Activated T-helper 9 cell treated with anti-CD3 and anti-CD28 coated beads, Interleukin-2, amount 50 U/mL, for 16 hours (primary cell): Measurements from ENCODE around the gene SDSL.

Source experiments
- DNase-seq: peaks from one replicate; pipeline ENCODE4 v3.0.0-alpha.2; 2020; ENCODE audit warnings: low read depth

SDSL gene

DNA sequence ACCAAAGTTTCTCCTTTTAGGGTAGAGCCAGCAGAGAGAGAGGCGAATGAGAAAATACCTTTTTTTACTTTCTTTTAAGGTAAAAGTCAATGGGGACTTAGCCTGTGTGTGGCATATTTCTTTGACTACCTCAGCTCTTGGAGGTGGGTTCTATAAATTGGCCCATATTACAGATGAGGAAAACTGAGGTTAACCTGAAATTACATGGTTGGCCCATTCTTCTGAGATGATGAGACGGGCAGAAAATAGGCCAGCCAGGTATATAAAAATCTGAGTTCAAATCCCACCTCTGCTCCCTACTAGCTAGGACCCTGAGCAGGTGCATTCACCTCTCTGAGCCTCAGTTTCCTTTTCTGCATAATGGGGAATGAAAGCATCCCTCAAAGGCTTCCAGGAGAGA lies 27.1 kb downstream of the SDSL start:
- no peak for DNase-seq

DNA sequence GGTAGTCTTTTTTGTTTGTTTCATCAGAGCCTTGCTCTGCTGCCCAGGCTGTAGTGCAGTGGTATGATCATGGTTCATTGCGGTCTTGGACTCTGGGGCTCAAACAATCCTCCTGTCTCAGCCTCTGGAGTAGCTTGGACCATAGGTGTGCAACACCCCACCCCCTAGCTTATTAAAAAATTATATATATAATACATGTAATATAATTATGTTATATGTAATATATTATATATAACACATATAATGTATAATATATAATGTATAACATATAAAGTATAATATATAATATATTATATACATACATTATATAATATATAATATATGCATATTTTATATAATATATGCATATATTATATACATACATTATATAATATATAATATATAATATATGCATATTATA lies 27.7 kb downstream of the SDSL start:
- no peak for DNase-seq

DNA sequence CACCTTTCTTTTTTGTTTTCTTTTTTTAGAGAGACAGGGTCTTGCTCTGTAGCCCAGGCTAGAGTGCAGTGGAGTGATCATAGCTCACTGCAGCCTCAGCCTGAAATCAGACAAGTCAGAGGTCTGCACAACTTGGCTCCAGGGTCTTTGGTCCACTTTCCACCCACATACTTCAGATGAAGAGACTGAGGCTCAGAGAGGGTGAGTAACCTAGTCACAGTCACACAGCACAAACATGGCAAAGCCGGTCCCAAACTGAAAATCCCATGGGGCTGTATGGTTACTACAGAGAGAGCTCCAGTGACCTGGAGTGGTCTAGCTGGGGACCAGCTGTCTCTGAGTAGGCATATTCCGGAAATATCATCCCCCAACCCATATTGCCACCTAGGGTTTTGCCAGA lies 30.3 kb downstream of the SDSL start:
- no peak for DNase-seq

DNA sequence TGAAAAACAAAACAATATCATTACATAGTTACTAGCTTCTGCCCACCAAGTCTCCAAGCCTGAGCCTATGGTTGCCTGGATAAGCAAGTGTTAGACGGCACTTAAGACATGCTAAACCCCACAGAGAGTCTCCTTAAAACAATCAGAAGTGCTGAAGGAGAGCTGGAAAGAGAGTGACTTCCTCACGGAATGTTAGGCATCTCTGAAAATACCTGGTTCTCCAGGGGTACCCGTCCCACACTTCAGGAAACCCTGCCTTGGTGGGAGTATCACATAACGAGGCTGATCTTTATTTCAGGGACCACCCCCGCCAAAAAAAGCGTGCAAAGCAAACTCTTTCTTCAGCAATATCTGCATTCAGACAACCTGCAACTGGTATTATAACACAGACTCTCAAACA lies 31.1 kb downstream of the SDSL start:
- DNase-seq: no peak

DNA sequence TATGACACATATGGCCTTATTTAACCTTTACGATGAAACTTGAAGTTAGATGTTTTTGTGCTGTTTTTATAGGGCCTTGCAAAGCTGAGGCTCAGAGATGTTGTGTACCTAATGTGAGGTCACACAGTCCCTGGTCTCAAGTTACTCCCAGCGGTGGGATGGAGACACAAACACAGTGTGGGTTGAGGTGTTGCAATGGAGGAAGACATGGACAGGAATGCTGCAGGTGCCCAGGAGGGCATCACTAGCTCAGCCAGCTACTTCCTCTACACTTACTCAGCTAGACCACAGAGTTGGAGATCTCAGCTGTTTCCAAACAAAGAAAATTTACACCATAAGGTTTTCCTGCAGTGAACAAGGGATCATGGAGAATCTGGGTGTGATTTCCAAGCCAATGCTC lies 34.0 kb downstream of the SDSL start:
- DNase-seq: no peak

DNA sequence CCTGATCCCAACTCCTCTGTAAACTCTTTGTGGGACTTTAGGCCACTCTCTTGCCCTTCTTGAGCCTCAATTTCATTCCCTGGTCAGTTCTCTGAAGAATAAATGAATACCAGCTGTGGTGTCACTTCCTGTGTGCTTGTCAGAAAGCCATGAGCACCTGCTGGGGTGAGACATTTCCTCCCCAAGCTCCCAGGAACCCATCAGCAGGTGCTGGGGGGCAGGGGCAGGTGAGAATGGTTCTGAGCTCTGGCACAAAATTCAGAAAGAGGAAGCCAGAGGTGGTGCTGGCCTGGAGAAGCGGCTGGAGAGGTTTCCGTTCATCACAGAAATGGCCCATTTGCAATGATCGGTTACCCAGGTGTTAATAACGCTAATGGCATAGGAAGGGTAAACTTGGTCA lies 34.6 kb downstream of the SDSL start:
- no peak for DNase-seq

DNA sequence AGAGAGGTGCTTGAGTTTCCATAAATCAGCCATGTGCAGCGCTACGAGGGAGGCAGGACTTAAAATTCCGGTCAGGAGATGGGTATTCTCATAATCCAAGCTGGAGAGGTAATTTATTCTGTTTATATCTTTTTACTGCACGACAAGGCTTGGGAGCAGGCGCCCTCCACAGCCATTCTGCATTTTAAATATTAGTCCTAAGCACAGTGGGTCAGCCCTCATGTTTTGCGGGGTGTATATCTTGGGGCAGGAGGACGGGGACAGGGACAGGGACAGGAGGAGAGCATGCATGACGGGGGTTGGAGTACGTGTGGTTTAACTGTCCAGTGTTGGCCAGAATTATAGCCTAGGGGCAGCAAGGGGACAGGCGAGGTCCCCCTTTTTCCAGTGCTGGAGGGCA lies 35.0 kb downstream of the SDSL start:
- DNase-seq: no peak

DNA sequence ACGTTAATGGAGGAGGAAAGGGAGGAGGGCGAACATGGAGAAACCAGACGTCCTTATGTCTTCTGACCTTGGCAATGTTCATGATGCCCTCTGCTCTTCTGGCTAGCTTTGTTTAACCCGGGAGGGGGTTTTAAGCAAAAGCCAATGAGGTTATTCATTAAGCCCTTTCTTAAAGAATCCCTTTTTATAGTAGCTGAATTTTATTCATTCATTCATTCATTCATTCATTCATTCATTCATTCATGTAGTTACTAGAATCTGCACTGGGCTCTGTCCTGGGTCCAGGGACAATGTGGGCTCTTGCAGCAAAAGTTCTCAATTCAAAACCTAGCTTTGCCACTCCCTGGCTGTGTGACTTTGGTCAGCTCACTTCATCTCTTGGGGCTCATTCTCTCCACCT lies 35.5 kb downstream of the SDSL start:
- DNase-seq: no peak

DNA sequence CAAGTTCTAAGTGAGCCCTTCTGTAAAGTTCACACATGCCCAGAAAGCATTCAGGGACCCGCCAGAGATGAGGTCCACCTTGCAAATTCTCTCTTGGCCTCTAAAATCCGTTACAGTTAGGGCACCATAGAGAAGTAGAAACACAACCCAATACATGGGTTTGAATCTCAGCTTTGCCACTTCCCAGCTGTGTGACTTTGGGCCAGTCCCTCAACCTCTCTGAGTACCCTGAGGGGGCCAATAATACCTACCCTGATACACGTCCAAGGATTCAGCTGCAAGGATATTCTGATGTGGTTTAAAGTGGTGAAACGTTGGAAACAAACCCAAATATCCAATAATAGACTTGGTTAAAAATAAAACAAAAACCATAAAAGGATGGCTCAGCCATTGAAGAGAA lies 37.8 kb downstream of the SDSL start:
- DNase-seq: no peak

DNA sequence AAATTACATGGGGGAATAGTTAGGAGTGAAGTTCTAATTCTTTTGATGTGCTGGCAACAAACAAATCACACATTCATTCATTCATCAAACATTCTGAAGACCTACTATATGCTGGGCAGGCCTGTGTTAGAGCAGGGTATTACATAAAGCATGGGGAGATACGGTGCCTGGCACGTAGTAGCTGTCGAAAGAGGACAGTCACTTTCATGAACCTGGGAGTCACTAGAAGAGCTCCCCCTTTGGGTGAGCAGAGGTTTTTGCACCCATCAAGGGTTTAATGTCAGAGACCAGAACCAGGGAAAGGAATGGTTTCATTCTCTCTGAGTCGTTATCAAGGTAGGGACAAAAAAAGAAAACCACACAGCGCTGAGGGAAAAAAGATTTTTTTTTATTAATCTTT lies 39.5 kb downstream of the SDSL start:
- DNase-seq: no peak

DNA sequence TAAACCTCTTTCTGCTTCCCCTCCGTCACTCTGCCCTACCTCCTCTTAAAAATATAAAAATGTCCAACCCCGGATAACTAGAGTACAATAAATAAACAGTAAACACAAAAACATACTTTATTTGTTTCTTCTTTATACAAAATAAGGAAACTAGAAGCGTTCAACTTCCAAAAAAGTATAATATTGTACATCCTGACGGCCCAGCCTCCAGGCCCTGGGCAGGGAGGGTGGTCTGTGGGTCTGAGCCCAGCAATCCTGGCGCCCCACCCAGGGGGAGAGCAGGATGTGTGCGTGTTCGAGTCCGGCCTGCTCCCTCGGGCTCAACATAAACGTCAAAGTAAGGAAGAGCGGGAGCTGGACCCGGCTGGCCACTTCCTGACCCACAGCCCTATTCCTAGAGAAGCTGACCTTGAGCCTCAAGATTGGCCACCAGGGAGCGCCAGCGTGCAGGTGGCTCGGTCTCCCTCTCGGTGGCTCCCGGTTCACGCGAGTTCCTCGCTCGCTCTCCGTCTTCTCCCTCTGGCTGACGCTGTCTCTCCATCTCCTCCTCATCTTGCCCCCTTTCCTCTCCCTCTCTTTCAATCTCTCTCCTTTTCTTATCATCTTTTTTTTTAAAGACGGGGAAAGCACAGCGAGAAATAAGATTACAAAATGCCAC lies 40.1 kb downstream of the SDSL start:
- DNase-seq: peak; percentile 48

DNA sequence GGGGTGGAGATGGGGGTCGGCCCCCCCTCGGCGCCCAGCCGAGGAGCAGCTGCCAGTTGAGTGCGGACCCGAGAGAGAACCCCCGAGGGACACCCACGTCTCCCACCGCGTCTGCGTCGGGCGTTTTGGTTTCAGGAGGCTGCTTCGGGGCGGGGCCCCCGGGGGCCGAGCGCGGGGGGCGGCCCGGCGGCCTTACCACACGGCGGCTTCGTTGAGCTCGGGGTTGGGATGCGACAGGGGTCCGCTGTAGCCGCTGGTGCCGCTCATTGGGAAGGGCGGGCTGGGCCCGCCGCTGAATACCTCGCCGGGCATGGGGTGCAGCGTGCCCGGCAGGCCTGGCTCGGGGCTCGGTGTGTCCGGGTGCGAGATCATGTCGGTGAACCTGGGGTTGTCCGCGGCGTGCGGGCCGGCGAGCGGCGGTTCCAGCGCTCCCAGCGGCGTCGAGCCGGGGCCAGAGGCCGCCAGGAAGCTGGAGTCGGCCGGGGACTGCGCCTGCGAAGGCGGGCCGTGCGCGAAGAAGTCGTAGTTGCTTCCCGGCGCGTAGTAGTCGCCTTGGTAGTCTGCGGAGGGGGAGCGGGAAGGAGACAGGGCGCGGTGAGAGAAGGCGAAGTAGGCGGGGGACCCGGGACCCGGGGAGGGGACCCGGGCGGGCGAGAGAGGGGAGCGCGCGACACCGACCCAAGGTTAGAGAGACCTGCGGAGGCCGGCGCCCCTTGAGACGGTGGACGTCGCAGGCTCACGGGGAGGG lies 41.0 kb downstream of the SDSL start:
- no peak for DNase-seq

DNA sequence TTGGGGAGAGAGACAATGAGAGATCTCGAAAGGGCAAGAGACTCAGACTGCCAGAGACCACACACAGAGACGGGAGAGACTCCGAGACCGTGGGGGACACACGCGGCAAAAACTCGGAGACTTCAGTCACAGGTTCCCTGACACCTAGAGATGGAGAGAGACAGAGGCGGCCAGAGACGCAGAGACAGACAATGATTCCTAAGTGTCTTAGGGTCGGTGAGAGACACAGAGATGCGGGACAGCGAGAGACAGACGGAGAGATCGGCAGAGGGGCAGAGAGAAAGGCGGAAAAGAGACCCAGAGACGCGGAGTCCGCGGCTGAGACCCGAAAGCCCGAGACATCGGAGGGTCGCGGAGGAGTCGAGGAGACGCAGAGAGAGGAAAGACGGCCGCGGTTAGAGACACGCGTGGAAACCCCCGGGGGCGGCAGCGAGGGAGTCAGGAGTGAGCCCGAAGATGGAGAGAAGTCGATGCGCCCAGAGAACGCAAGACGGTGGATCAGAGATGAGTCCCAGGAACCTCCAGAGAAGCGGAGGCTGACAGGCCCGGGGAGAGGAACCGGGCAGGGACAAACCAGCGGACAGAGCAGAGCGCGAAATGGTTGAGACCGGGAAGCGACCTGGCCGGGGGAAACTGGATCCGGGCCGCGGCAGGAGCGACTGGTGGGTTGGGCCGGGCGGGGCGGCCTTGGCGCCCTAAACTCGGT lies 41.7 kb downstream of the SDSL start:
- no peak for DNase-seq

DNA sequence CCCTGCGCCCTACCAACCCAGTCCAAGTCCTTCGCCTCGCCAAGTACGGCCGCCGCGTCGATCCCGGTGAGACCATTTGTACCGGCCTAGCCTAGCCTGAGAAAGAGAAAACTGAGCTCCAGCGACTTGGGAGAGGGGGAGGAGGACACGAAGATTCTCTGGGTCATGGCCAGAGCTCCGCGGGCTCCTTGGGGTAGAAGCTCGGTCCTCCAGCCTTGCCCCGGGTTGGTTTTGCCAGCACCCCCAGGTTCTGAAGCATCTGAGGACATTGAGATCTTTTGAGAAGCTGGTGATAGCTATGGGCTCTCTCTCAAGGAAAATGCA lies 42.2 kb downstream of the SDSL start:
- DNase-seq: no peak

DNA sequence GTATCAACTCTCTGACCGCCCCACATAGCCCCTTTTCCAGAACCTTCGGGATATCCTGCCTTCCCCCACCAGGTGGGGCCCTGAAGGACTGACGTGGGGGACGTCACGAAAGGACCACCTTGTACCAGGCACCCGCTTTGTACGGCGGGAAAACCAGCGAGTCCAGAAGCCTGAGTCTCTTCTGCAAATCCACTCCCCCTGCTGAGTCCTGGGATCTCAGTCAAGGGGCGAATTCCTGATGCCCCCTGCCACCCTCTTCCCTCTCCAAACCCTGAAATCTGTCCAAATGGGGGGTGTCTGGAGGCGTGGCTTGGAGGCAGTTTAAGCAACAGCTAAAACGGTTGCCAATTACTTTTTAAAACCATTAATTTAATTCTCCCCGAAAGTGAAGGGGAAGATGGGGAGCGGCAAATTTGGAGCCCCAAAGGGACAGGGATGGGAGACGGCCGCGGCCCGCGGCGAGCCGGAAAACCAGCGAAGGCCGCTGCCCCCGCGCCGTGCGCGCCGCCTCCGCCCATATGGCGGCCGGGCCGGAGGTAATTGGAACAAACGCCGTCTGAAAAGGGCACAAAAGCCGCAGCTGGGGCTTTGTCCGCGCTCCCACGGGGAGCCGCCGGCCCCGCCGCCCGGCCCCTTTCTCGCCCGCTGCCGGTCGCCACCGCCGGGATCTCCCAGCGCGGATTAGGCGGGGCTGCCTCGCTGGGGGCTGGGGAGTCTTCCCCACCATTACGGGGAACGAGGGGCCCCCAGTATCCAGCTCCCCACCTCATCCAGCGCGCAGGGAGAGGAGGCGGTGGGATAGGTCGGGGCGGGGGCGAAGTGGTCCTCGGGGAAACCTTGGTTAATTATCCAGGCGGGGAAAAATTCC lies 42.9 kb downstream of the SDSL start:
- no peak for DNase-seq

DNA sequence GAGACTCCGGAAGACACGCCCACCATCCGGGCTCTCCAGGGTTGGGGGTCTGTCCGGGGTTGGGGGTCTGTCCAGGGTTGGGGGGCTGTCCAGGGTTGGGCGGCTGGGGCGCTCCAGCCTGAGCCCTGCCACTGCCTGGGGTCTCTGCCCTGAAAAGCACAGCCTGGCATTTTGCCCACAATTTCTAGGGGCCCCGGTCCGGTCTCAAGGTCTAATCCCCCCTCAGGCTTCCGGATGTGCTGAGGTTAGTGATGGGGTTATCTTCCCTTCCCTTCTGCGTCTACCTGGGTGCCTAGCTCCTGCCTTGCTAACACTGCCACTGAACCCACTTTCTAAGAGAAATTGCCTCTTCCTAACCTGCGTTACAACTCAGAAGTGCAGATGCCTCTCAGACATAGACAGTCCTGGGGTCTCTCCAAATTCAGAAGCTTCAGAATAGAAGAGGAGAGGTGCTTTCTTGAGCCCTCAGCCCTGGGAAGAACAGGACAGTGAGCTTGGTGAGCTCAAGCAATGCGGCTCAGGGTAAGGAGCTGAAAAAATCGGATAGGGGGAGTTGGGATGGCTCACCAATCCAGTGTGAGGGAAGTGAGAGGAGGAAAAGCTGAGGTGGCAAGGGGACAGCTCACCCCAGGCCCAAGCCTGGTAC lies 43.8 kb downstream of the SDSL start:
- no peak for DNase-seq

DNA sequence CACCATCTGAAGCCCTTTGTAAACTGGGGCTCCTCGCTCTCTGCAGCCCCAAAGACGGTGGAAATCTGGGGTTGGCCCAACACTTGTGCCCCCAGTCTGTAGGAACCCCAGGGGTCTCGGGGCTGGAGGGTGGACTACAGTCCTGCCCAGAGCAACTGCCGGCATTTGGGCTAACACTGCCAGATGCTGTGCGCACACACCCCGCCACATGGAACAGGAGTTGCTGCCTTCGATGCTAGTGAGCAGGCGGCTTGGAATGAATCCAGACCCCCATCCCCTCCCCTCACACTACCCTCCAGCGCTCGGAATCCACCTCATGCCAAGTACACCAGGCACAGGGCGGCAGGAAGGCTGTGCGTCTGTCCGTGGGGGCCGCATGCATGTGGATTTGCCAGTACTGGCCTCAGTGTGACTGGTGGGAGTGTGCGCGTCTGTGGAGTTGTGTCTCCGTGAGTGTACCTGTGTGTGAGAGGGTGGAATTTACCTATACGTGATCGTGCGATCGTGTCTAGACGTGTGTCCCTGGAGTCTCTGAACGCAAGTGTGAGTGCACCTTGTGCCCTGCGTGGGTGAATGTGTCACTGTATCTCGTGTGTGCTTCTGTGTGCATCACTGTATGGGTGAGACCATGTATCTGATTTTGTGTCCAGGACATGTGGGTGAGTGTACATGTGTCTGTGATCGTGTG lies 44.4 kb downstream of the SDSL start:
- no peak for DNase-seq

DNA sequence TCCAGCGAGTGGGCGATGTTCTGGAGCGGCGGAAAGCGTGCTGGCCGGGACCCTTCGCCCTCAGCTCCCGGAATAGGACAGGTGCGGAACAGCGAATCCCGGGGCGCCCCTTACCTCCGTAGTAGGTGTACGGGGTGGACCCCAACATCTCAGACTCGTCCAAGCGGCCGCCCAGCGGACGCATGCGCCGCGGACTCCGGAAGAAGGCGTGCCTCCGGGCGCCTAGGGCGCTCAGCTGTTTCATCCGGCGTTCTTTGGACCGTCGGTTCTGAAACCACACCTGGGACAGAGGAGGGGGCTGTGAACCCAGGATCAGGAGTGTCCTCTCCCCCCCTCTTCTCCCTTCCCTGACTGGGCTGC lies 44.9 kb downstream of the SDSL start:
- no peak for DNase-seq

DNA sequence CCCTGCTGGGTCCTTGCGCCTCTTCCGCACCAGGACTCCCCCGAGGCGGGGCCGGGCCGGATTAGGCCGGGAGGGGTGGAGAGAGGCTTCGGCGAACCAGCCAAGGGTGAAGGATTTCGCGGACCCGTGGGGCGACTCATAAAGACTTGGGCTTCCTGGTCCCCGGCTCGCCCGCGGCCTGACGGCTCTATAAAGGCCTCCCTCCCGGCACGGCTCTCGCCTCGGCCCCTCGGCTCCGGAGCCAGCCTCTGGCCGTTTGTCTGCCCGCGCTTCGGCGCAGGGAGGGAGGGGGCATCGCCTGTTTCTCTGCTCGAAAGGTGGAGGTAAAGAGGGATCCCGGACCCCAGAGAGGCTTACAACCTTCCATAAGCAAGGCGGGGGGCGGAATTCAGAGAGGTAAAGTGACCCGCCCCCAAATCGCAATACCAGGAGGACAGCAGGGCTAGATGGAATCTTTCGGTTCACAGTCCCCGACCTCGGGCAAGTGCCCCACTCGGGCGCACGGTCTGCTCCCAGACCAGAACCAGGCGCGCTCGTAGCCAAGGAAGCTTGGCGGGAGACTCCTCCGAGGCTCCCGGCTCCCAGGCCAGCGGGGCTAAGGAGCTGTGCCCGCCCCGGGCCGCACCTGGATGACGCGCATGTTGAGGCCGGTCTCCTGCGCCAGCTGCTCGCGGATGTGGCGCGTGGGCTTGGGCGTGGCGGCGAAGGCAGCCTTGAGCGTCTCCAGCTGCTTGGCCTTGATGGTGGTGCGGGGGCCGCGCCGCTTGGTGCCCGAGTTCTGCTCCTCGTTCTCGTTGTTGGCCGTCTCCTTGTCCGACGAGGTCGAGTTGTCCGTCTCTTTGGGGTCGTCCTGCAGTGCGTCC lies 45.6 kb downstream of the SDSL start:
- no peak for DNase-seq

DNA sequence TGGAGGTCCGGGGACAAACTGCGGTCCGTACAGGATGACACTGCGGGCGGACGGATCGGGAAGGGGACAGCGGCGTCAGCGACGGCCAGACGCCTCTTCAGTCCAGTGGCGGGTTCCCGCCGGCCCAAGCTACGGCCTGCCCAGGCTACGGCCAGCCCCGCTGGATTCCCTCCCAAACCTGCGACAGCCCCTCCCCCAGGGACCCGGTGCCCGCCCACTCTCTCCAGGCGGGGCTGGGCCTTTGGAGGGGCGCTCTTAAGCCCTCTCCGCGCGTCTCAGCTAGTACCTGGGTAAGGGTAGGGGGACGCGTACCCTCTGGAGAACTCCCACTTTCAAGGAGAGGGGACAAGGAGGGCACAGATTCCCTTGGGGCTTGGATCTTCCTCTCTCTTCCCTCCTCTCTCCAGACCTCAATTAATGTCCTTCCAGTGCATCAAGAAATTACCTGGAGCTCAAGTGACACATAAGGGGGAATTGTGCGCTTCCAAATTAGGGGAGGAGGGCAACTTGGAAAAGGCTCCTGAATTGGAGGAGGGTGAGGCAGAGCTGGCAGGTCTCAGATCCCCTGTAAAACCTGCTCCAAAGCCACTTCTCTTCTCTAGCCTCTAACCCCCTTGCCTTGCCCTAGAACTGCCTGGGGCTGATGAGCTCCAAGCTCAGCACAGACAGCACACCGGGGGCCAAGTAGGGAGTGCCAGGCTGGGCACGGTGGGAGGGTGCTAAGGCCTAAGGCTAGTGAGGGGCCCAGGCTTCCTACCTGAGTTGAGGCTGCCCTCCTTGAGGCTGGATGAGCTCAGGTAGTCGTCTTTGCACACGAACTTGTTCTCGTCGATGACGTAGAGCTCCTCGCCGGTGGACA lies 46.4 kb downstream of the SDSL start:
- no peak for DNase-seq
